EH (cell line): ENCODE measurements around the gene ZNF416.

ENCODE experiments used
- DNase-seq: peaks from one replicate; pipeline ENCODE4 v3.0.0-alpha.2; 2015; ENCODE audit warnings: low read depth

The ZNF416 gene

DNA sequence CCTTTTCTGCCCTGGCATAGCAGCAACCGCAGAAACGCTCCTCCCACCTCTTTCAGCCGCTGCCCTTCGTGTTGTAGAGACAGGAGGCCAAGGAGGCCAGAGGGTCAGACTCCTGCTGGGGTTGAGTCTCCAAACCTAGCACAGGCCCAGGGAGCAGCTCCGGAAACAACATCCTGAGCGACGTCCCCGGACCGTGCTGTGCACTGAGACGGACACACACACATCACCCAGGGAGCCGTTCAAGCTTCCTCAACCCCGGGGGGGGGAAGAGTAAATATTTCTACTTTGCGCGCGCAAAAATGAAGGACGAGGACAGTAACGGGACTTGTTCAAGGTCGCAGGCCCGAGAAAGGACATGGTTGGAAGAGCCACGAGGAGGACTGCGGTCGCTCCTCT, 19.7 kb downstream of the ZNF416 start:
- DNase-seq: peak; percentile 40

DNA sequence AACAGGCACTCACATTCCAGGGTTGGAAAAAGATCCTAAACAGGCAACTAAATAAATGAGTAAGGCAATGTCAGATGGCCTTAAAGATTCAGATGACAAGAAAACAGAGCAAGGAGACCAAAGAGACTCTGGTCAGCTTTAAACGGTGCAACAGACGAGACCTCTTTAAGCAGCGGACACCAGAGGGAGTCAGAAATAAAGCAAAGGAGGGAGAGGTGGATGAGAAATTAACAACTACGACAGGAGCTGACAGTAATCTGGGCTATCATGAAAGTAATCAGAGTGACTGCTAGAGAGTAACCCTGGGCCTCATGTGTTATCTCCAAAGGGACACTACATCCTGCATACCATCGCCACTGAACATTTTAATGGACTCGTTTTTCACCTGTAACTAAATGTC, 20.2 kb downstream of the ZNF416 start:
- peak; percentile 29 for DNase-seq

DNA sequence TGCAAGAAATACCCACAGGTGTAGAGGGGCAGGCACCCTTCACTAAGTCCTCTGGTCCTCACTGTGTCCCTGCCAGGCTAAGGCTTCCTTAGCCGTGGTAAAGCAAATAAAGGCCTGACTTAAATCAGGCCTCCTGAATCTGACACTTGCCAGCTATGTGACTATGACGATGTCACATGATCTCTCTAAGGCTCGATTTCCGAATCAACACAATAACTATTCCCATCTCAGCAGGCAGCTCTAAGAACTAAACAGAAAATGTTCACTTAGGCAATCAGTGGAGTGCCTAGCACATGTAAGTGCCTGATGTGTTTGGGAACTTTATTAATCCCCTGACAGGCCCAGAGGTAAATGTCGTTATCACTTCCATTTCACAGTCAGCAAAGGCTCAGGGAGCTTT, 21.1 kb downstream of the ZNF416 start:
- DNase-seq: no peak

DNA sequence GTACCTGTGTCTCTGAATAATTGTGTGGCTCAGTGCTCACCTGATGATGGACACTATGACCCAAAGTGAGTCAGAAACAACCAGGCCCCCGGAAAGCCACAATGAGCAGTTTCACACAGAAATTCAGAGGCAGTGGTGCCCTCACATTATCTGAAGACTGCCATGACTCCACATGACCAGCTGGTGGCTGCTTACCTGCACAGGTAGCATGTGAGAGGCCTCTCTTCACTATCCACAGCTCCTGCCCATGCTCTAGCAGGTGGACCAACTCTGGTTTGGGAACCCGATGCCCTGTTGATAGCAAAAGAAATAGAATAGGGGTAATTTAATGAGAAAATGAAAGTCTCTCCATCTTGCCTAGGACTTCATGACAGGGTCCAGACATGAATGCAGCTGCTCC, 26.3 kb downstream of the ZNF416 start:
- no peak for DNase-seq

DNA sequence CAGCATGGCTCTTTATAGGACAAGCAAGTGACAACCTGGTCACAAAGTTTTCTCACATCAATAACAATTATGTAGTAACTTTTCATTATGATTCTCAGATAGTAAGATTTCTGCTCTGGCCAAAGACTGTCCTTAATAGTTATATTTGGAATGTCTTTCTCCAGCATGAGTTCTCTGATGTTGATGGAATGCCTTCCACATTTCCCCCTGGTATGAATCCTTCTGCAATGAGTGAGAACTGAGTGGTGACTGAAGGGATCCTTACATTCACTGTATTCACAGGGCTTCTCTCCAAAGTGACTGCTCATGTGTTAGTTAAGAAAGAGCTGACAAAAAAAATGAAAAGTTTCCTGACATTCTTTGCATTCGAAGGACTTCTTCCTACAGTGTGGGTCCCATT, 32.2 kb downstream of the ZNF416 start:
- no peak for DNase-seq

DNA sequence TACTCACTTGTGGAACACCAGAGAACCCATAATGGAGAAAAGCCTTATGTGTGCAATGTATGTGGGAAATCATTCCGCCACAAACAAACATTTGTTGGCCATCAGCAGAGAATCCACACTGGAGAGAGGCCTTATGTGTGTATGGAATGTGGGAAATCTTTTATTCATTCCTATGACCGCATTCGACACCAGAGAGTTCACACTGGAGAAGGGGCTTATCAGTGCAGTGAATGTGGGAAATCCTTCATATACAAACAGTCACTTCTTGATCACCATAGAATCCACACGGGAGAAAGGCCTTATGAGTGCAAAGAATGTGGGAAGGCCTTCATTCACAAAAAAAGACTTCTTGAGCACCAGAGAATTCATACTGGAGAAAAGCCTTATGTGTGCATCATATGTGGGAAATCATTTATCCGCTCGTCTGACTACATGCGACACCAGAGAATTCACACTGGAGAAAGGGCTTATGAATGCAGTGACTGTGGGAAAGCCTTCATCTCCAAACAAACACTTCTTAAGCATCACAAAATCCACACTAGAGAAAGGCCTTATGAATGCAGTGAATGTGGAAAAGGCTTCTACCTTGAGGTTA, 40.7 kb downstream of the ZNF416 start:
- no peak for DNase-seq

DNA sequence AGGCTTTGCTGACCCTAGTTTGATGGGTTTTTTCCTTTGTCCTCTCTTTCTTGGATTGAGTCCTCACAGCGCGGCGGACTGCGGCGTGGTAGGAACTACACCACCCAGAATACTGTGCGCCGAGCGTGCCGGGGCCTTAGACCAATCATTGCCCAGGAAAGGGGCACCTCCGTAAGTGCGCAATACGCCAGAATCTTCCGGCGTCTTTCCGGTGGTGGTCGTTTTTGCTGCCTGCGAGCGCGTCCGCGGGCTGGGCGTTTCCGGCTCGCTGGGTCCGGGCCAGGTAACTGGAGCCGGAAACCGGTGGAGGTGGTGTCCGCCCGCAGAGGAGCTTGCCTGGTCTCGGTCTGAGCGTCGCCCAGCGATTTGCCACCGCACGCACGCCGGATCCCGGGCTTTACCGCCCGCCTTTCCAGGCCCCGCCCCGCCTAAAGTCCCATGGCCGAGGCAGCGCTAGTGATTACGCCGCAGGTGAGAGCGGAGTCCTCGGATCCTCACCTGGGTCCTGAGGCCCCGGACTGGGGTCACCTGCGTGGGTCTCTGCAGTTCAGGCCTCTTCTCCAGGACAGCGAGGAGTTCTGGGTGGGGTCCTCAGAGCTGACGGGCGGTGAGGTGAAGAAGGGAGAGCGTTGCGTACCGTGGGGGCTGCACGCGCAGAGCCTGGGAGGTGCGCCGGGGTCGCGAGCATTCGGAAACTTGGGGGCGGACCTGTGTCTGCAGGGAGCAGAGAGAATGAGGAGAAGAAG, 51.4 kb downstream of the ZNF416 start, which contains the start of gene ZNF549:
ZNF549 (plus strand) TSS at position 221 of the 746 bp plus-strand sequence; CDS start at position 439, 218 bp downstream.
- peak; percentile 92 for DNase-seq
